CD4-positive, alpha-beta T cell treated with Interleukin-12 subunit alpha and Interleukin-12 subunit beta, for 1 hour (primary cell): ENCODE data around the gene MEGF9.
"Not testable (repeated sequence)": the region's sequence is repeated elsewhere in the genome, so short reads cannot be mapped to it uniquely, and the experiment has no call there.

Experiments
- DNase-seq: peaks from one replicate; pipeline ENCODE4 v3.0.0-alpha.2; 2020

The MEGF9 gene

GRCh38 chr9:120654272-120654671 is 60.0 kb downstream of the MEGF9 start:
- no peak for DNase-seq

DNA sequence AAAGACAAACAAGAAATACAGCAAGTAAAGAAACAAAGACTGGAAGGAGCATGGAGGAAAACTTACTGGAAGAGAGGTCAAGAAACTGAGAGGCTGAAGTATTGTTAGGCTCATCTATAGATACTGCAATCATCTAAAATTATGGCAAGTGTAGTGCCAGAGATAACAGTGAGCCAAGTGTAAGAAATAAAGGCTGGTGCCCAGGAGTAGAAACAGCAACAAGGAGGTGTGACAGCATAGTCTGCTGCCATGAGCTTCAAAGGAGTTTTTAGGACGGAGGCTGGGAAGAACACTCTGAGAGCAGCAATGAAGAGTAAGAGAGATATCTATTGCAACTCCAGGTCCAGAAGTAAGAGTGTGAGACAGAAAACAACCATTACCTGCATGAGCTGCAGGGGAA is 60.5 kb downstream of the MEGF9 start:
- no peak for DNase-seq

DNA sequence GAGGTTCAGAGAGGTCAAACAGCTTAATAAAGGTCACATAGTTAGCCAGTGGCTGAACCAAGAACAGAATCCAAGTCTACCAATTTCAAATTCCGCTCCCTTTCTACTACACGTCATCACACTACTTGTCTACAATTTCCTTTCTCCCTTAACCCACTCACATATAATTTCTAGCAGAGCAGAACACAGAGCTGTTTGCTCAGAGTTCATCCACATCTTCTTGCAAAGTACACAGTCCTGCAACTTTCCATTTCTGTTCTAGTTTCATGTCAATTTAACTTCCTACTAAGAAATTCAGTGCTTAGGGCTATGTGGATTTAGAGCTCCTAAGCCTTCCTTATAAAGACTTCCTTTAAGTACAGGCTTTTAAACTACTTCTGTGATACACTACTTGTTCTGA is 61.3 kb downstream of the MEGF9 start:
- no peak for DNase-seq

DNA sequence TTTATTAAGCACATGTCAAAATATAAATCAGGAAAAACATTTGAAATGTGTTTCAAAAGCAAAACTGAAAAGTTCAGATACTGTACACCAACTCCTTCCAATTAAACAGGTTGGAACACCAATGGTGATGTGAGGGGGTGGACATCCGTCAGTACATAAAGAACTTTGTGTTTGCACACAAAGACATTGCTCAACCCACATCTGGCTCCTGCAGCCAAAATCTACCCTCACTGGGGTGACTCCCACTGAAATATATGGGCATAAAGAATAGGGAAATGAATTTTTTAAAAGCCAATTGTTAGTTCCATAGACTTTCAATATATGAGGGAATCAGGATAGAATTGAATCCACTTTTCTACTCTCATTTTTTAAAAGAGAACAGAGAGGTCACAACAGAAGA is 63.9 kb downstream of the MEGF9 start:
- DNase-seq: no peak

GRCh38 chr9:120648581-120649197 is 65.6 kb downstream of the MEGF9 start:
- DNase-seq: no peak

GRCh38 chr9:120646948-120647347 is 67.3 kb downstream of the MEGF9 start:
- DNase-seq: no peak

- DNase-seq: no peak
Measured at GRCh38 chr9:120645760-120646159, 68.5 kb downstream of the MEGF9 start.

- no peak for DNase-seq
Measured at GRCh38 chr9:120643061-120643460, 71.2 kb downstream of the MEGF9 start.

GRCh38 chr9:120642129-120642770 is 72.0 kb downstream of the MEGF9 start:
- no peak for DNase-seq

- DNase-seq: not testable (repeated sequence)
Measured at GRCh38 chr9:120640874-120641273, 73.4 kb downstream of the MEGF9 start.

DNA sequence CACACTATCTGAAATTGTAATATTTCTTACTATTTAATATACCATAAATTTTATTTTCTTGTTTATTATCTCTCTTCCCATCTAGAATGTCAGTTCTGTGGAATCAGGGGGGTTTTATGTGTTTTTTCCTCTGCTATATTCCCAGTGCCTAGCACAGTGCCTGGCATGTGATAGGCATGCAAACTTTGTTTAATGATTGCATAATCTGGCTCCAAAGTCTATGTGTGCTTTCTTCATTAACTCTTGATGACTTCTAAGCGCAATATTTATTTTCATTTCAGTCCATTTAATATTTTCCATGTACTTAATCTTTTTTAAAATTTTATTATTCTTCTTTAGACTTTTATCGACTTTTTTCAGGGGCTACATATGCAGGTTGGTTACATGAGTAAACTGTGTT is 73.9 kb downstream of the MEGF9 start:
- no peak for DNase-seq

DNA sequence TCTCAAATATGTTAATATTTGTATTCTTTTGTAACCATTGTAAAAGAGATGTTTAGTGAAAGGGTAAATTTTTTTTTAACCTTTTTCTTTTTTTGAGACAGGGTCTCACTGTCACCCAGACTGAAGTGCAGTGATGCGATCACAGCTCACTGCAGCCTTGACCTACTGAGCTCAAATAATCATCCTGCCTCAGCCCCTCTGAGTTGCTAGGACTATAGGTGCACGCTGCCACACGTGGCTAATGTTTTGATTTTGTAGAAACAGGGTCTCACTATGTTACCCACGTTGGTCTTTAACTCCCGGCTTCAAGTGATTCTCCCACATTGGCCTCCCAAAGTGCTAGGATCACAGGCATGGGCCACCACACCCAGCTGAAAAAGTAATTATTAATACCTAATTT is 76.4 kb downstream of the MEGF9 start:
- DNase-seq: no peak

DNA sequence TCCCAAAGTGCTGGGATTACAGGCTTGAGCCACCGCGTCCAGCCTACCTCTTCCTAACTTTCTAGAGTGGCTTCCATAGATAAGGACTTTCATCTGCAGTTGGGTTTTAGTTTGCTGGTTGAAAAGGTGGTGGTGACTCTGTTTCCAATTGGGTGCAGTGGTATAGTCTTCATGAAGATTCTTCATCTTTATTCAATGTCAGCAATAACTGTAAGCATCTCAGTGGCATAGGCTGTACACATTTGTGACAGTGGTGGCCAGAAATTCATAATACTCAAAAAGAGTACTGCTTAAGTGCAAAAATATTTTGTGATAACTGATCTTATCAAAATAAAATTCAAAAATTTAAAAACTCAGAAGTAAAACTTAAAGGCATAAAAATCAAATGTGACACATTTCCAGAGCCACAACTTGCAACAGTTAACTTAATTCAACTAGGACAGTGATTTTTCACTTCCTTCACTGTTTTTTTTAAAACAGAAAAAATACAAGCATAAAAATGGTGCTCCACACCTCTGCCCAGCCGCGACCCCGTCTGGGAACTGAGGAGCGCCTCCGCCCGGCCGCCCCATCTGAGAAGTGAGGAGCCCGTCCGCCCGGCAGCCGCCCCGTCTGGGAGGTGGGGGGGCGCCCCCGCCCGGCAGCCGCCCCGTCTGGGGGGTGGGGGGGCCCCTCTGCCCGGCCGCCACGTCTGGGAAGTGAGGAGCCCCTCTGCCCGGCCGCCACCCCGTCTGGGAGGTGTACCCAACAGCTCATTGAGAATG is 77.9 kb downstream of the MEGF9 start:
- no peak for DNase-seq

DNA sequence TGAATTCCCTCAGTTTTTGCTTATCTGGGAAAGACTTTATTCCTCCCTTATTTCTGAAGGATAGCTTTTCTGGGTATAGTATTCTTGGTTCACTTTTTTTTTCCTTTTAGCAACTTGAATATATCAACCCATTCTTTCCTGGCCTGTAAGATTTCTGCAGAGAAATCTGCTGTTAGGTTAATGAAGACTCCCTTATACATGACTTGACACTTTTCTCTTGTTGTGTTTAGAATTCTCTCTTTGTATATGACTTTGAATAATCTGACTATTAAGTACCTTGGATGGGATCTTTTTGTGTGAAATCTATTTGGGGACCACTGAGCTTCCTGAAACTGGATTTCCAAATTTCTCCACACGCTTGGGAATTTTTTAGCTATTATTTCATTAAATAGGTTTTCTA is 79.3 kb downstream of the MEGF9 start:
- DNase-seq: no peak

- DNase-seq: no peak
Measured at GRCh38 chr9:120630333-120630732, 83.9 kb downstream of the MEGF9 start.

GRCh38 chr9:120628925-120629497 is 85.3 kb downstream of the MEGF9 start:
- DNase-seq: not testable (repeated sequence)

GRCh38 chr9:120628207-120628924 is 85.9 kb downstream of the MEGF9 start:
- DNase-seq: no peak

DNA sequence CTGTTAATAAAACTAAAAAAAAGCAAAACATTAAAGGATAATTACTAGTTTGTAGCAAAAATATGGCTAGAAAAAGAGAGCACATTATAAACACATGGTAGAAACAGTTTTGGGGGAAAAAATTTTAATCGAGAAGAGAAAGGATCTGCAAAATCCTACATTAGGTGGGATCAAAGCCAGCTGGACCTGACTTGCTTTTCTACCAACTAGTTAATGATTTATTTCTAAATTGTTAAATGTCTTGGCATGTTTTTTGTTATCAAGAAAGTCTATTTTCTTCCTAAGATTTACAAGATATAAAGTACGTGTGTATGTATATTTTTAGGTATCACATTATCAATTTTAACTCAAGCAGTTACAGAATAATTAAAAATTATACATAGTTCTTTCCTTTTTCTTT is 87.2 kb downstream of the MEGF9 start:
- DNase-seq: no peak

- no peak for DNase-seq
Measured at GRCh38 chr9:120626512-120626911, 87.8 kb downstream of the MEGF9 start.

DNA sequence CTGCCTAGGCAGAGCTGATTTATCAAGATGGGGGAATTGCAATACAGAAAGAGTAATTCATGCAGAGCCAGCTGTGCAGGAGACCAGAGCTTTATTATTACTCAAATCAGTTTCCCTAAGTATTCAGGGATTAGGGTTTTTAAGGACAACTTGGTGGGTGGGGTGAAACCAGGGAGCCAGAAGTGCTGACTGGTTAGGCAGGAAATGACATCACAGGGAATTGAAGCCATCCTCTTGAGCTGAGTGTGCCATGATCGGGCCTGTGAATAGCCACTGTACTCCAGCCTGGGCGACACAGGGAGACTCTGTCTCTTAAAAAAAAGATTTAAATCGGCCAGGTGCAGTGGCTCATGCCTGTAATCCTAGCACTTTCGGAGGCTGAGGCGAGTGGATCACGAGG is 89.0 kb downstream of the MEGF9 start:
- no peak for DNase-seq

DNA sequence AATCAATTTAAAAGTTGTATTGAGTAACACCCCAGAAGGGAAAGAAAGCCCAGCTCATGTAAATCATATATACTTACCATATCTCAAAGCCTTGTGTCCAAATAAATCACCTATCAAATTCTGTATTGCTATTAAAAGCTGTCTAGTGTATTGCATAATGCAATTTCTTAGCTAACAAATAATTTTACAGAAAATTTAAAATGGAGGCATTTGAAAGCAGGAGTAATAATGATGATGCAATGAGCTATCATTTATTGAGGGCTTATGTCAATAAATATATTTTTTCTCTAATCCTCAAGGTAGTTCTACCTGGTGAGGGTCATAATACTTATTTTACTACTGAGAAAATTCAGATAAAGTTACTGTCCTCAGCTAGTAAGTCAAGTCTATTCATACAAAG is 91.5 kb downstream of the MEGF9 start:
- no peak for DNase-seq

DNA sequence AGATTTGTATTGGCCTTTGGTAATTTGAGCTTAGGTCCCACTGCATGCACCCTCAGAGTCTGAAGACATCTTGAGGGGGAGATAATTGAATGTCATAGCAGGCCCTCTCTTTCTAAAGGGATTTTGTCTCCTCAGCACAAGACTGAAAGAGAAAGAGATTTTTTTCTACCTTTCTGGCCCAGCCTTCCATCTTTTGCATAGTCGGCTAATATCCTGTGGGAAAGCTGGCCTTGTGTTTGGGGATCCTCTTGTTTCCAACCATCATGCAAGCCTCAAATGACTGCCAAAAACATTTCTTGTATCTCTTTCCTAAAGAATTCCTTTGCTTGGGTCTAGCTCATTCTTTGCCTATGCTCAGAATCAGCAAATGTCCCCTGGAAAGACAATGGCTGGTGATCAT is 92.3 kb downstream of the MEGF9 start:
- DNase-seq: no peak
